ENCODE measurements around the gene YPEL3.

DNA sequence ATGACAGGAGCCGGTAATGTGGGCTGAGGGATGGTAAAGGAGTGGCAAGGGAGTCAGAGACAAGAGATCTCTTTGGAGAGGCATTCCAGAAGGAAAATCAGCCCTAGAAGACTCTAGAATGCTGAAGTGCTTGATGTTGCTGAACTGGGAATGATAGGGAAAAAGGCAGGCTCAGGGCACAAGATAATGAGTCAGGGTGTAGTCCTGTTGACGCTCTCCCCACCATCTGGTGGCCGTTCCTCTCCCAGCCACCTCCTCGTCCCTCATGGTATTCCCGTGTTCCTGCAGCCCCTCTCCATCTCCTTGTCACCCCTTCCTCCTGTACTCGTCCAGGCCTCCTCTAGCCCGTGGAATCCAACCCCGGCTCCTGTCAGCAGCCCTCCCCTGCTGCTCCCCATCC is 41.6 kb downstream of the YPEL3 start:
- no peak for TF ChIP-seq POLR2AphosphoS5 (IDR thresholded peaks at IDR 0.05; ENCODE audit: low read depth, low read length)
- TF ChIP-seq, protein P1, sequence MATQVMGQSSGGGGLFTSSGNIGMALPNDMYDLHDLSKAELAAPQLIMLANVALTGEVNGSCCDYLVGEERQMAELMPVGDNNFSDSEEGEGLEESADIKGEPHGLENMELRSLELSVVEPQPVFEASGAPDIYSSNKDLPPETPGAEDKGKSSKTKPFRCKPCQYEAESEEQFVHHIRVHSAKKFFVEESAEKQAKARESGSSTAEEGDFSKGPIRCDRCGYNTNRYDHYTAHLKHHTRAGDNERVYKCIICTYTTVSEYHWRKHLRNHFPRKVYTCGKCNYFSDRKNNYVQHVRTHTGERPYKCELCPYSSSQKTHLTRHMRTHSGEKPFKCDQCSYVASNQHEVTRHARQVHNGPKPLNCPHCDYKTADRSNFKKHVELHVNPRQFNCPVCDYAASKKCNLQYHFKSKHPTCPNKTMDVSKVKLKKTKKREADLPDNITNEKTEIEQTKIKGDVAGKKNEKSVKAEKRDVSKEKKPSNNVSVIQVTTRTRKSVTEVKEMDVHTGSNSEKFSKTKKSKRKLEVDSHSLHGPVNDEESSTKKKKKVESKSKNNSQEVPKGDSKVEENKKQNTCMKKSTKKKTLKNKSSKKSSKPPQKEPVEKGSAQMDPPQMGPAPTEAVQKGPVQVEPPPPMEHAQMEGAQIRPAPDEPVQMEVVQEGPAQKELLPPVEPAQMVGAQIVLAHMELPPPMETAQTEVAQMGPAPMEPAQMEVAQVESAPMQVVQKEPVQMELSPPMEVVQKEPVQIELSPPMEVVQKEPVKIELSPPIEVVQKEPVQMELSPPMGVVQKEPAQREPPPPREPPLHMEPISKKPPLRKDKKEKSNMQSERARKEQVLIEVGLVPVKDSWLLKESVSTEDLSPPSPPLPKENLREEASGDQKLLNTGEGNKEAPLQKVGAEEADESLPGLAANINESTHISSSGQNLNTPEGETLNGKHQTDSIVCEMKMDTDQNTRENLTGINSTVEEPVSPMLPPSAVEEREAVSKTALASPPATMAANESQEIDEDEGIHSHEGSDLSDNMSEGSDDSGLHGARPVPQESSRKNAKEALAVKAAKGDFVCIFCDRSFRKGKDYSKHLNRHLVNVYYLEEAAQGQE (IDR thresholded peaks at IDR 0.05; ENCODE audit: insufficient read depth in 1 of 2, low read depth in 2 of 2, low read length in 2 of 2): no peak

Data from PFSK-1 (cell line).